Measurements from ENCODE around the gene LTB4R2.

LTB4R2 gene, protein sequence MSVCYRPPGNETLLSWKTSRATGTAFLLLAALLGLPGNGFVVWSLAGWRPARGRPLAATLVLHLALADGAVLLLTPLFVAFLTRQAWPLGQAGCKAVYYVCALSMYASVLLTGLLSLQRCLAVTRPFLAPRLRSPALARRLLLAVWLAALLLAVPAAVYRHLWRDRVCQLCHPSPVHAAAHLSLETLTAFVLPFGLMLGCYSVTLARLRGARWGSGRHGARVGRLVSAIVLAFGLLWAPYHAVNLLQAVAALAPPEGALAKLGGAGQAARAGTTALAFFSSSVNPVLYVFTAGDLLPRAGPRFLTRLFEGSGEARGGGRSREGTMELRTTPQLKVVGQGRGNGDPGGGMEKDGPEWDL

DNA sequence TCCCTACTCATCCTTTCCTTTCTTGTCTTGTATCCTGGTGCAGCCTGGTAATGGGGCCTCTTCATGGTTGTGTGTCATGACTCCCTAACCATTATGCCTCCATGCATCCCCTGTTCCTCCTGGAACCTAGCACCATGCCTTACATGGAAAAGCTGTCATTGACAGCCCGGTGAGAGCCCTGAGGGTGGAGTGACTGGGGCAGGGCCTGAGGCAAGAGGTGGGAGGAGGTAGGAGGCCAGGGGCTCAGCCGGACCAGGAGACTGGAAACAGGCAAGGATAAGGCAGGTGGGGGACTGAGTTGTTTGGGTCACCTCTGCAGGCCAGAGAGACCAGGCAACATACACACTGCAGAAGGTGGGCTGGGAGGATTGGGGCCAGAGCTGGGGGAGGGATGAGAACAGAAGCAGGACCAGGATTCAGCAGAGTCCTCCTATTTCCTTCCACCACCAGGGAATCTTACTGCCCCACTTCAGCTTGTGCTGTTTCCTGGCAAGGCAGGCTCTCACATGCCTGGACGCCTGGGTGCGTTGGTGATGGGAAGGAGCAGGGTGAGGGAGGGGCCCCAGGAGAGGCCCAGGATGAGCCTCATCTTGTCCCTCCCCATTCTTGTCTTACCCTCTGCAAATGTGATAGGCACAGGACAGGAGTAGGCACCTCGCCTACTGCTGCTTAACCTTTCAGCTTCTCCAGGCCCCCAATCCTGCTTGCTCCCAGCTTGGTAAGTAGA lies at the start of gene LTB4R2:
TSS of gene LTB4R2 (plus strand) at position 603 of the 727 bp plus-strand sequence. CDS start 525 bp downstream, outside the sequence.
- Mint-ChIP-seq H3K27ac (peak within 1 kb of the TSS; percentile 85), H3K36me3 (peaks cover 60% of the 10 kb centered on the region), H3K4me1 (peaks cover 68% of the 10 kb centered on the region), H3K27me3 (no peaks in the 10 kb centered on the region), H3K4me3 (peak within 1 kb of the TSS; percentile 81), H3K9me3 (no peaks in the 10 kb centered on the region)
- DNase-seq: no peak
- CTCF ChIA-PET: interaction anchor here (0.7 to 13.0 kb wide), 24 partner anchors 9 to 229 kb away, joined by 3 to 129 read pairs (median 6); partner anchors contain the start of genes ADCY4, CBLN3, DHRS1 and GMPR2

DNA sequence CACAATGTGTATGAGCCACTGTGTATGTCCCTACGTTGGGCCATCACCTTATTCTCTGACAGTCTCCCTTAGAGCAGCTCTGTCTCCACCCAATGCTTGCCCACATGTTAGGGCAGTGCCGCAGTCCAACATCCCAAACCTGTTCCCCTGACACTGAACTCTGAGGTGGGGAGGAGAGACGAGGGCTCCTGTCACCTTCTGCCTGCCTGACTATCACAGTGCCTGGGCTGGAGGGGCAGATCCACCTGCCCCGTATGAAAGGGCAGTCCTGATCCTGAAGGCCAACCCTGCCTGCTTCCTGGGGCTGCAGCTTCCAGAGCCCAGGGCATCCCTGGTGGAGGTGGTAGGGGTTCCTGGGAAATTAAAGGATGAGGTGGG lies 49.2 kb upstream of the LTB4R2 start:
- no peaks in the 10 kb centered on the region for H3K9me3 Mint-ChIP-seq
- CTCF ChIA-PET: interaction anchor here (1.5 kb wide), 1 partner anchor 18 kb away, joined by 3 read pairs; the partner anchor contains the start of gene TINF2
- no peak overlapping the region for H3K27ac Mint-ChIP-seq
- H3K27me3 Mint-ChIP-seq: no peaks in the 10 kb centered on the region
- DNase-seq: no peak
- H3K36me3 Mint-ChIP-seq: peaks cover 2% of the 10 kb centered on the region
- H3K4me1 Mint-ChIP-seq: no peaks in the 10 kb centered on the region
- H3K4me3 Mint-ChIP-seq: no peak overlapping the region

DNA sequence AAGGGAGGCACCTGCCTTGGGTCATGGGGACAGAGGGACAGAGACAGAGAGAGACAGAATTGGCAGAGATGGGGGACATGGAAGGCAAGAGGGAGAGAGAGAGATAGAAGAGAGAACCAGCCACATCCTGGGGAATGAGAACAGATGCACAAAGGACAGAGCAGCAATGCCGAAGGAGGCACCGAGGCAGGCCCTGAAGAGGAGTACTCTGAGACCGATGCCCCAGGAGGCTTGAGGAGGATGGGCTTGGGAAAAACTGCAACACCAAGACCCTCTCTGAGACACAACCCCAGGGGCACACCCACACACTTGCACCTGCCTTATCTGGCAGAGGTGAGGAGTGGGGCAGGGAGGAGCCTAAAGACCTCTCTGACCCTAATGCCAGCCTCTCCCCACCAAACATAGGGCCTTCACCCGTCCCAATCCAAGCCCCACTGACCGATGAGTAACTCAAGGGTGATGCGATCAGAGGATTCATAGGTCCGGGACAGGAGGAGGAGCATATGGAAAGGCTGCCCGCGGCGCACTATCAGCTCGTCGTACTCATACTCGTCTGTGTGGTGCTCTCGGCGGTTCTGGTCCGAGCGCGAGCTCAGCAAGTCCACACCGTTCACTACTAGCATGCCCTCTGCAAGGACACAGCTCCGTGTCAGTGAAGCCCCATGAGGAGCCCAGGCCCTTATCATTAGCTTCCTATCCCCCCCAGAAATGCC lies 48.5 kb upstream of the LTB4R2 start:
- no peaks in the 10 kb centered on the region for H3K27me3 Mint-ChIP-seq
- no peak overlapping the region for H3K4me3 Mint-ChIP-seq
- H3K4me1 Mint-ChIP-seq: no peaks in the 10 kb centered on the region
- peaks cover 4% of the 10 kb centered on the region for H3K36me3 Mint-ChIP-seq
- no peak for DNase-seq
- no peaks in the 10 kb centered on the region for H3K9me3 Mint-ChIP-seq
- CTCF ChIA-PET: interaction anchor here (1.5 kb wide), 1 partner anchor 19 kb away, joined by 3 read pairs; the partner anchor contains the start of gene TINF2
- H3K27ac Mint-ChIP-seq: no peak overlapping the region

DNA sequence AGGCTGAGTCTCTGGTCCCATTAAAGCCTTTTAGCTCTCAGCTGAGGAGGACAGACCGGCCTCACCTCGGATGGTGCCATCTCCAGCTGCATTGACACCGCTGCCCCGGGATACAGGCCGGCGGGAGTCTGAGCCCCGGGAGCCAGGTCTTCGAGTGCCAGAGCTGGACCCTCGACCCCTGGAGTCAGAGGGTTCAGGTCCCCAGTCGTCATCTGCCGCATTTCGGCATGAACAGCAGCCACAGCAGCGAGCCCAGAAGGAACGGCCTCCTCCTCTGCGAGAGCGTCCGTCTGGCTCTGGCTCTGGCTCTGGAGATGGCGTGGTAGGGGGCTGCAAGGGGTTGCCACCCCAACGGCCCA lies 48.0 kb upstream of the LTB4R2 start:
- Mint-ChIP-seq H3K36me3 (peaks cover 9% of the 10 kb centered on the region), H3K27ac (no peak overlapping the region), H3K27me3 (no peaks in the 10 kb centered on the region), H3K4me1 (no peaks in the 10 kb centered on the region), H3K9me3 (no peaks in the 10 kb centered on the region), H3K4me3 (no peak overlapping the region)
- CTCF ChIA-PET: no interaction called here
- no peak for DNase-seq

DNA sequence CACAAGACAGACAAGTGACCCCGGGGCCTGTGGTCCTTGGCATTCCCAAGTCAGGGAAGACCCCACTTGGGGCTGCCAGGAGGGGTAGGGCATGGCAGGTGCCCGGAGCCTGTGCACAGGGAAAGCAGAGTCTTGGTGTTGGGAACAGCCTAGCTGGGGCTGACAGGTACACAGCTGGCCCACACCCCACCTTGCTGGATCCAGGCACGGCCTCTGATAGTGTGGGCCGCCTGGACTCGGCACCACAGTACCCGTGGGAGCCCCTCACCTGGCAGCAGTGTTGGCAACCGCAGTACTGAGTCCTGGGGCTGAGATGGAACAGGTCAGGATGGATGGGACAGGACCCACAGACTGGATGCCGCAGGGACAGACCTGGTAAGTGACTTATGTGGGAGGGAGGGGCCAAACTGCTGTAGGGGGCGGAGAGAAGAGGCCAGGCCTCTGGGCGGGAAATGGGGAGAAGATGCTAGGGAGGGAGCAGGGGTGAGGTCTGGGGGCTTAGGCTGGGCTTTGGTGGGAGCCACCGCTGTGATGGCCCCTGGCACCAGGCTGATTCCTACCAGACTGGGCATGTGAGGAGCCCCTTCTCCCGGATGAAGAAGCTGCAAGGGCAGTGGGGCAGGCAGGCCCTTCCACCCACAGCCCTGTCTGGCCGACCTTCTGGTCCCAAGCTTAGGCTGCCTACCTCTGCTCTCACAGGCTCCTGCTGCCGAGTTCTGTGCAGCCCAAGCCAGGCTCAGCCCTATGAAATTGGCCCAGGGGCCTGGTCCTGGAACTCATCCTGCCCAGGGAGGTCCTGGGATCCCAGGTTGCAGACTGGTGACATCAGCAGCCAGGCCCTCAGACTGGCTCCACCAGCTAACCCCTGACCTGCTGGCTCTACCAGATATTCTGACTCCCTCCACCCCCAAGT lies 46.9 kb upstream of the LTB4R2 start, which contains the start of gene TGM1:
TSS of gene TGM1 (minus strand) at position 357 of the 913 bp plus-strand sequence. CDS start 825 bp downstream, outside the sequence.
- peaks cover 15% of the 10 kb centered on the region for H3K36me3 Mint-ChIP-seq
- CTCF ChIA-PET: no interaction called here
- DNase-seq: no peak

DNA sequence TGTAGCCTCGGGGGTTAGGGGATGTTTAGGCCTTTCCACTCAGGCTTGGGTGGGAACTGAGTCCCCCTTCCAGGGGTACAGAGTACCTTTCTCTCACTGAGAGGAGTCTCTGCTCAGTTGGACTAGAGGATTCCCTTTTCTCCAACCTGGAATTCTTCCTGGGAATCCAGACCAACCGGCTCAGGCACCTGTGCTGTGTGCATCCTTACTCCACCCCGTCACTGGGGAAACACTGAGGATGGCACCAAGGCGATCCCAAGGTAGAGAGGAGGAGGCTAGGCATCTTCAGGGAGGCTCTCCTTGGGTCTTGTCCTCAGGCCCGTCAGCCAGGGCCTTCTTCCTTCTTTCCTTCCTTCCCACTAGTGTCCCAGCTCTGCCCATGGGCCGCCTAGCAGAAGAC lies 46.1 kb upstream of the LTB4R2 start:
- H3K27ac Mint-ChIP-seq: no peak overlapping the region
- H3K27me3 Mint-ChIP-seq: no peaks in the 10 kb centered on the region
- no peak for DNase-seq
- peaks cover 15% of the 10 kb centered on the region for H3K36me3 Mint-ChIP-seq
- H3K4me3 Mint-ChIP-seq: no peak overlapping the region
- CTCF ChIA-PET: no interaction called here
- no peaks in the 10 kb centered on the region for H3K9me3 Mint-ChIP-seq
- no peaks in the 10 kb centered on the region for H3K4me1 Mint-ChIP-seq

More for the DNA sequence above, 46.9 kb upstream of the LTB4R2 start, which contains the start of gene TGM1:
- no peak within 1 kb of the TSS for H3K4me3 Mint-ChIP-seq
- no peak within 1 kb of the TSS for H3K27ac Mint-ChIP-seq
- no peaks in the 10 kb centered on the region for H3K27me3 Mint-ChIP-seq
- no peaks in the 10 kb centered on the region for H3K9me3 Mint-ChIP-seq
- no peaks in the 10 kb centered on the region for H3K4me1 Mint-ChIP-seq

DNA sequence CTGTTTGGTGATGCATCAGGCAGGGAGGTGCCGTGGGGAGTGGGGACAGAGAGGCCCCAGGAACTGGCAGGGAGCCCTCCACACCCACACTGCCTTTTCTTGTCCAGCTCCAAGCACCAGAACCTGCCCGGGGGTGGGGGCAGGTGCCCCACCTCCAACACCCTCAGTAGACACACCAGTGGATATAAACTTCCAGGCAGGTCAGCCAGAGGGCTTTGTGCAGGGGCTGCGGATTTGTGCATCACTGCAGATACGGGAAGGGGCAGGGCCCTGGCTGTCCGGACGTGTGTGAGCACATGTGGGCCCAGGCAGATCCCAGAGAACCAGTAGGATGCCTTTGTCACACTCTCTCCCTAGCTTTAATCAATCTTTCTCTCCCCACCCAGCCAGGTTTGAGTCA lies 45.6 kb upstream of the LTB4R2 start:
- peaks cover 18% of the 10 kb centered on the region for H3K36me3 Mint-ChIP-seq
- peaks cover 2% of the 10 kb centered on the region for H3K4me1 Mint-ChIP-seq
- no peaks in the 10 kb centered on the region for H3K27me3 Mint-ChIP-seq
- no peaks in the 10 kb centered on the region for H3K9me3 Mint-ChIP-seq
- no peak for DNase-seq
- CTCF ChIA-PET: interaction anchor here (0.5 kb wide), 1 partner anchor 52 kb away, joined by 3 read pairs; no protein-coding TSS in a partner anchor
- no peak overlapping the region for H3K4me3 Mint-ChIP-seq
- H3K27ac Mint-ChIP-seq: no peak overlapping the region

DNA sequence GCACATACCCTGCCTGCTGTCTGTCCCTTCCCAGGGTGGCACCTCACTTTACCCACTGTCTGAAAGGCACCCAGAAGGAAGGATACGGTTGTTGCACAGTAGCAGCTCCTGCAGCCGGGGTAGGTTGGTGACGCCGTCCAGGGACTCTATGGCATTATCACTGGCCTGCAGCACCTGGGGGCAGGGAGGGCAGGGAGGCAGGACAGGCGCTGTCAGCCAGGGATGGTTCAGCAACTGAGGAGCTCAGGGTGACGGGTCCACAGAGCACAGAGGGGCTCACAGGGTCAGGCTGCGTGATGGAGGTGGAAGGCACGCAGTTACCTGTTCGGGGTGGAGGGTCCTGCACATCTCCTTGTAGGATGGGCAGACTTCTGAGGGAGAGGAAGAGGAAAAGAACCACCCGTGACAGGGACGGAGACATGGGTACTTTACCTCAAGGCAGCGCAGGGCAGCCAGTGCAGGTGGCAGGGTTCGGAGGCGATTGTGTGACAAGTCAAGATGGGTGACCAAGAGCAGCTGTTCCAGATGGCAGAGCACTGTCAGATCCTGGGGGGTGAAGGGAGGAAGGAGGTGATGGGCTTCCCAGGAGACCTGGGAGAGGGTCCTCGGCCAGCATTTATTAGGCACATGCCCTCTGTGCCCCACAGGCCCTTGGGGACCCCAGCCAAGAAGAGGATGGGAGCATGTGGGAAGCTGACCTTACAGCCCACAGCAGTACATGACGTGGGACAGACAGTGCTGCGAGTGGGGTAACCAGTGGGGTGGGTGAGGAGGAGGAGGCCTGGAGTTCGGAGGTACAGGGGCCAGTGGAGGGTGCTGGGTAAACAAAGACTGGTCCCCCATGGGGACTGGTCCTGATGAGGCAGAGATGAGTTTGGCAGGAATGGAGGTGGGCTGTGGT lies 43.3 kb upstream of the LTB4R2 start:
- H3K27me3 Mint-ChIP-seq: no peaks in the 10 kb centered on the region
- peaks cover 20% of the 10 kb centered on the region for H3K36me3 Mint-ChIP-seq
- CTCF ChIA-PET: no interaction called here
- DNase-seq: no peak
- H3K27ac Mint-ChIP-seq: peak overlapping the region; percentile 46
- H3K9me3 Mint-ChIP-seq: no peaks in the 10 kb centered on the region
- H3K4me1 Mint-ChIP-seq: peaks cover 20% of the 10 kb centered on the region
- no peak overlapping the region for H3K4me3 Mint-ChIP-seq

DNA sequence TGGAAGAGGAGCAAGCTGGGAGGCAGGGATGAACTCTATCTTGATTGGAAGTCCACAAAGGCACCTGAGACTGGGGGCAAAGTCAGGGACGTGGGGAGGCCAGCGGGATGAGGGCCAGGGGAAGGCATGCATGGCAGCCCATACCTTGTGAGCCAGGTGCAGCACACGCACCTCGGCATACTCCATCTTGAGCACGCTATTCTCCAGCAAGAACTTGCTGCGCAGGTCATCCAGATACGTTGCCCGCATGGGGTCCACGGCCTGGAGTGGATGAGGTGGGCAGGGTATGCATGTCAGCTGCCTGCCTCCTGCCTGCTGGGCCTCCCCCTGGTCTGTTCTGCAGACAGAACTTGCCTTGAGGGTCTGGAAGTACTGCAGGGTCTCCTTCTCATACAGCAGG lies 42.4 kb upstream of the LTB4R2 start:
- H3K9me3 Mint-ChIP-seq: no peaks in the 10 kb centered on the region
- no peak overlapping the region for H3K27ac Mint-ChIP-seq
- CTCF ChIA-PET: interaction anchor here (1.8 kb wide), 1 partner anchor 17 kb away, joined by 5 read pairs; no protein-coding TSS in a partner anchor
- H3K4me1 Mint-ChIP-seq: peaks cover 29% of the 10 kb centered on the region
- no peaks in the 10 kb centered on the region for H3K27me3 Mint-ChIP-seq
- peaks cover 20% of the 10 kb centered on the region for H3K36me3 Mint-ChIP-seq
- no peak overlapping the region for H3K4me3 Mint-ChIP-seq
- no peak for DNase-seq

DNA sequence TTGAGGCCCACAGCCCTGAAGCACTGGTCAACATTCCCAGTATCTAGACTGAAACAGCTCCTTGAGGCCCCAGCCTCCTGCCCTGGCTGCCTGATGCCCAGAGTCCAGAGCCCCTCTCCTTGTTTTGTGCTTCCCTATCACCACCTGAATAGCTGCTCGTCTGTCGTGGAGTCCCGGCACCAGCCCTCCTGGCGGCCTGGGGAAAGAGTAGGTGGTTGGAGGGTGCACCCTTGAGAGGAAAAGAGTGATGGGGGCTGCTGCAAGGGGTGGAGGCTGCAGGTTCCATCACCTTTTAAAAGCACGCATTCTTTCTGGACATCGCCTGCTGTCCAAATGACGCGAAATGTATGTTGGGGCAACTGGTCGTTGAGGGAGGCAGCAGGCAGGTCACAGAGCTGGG lies 41.7 kb upstream of the LTB4R2 start:
- H3K36me3 Mint-ChIP-seq: peaks cover 20% of the 10 kb centered on the region
- no peak for DNase-seq
- no peak overlapping the region for H3K27ac Mint-ChIP-seq
- no peak overlapping the region for H3K4me3 Mint-ChIP-seq
- H3K9me3 Mint-ChIP-seq: no peaks in the 10 kb centered on the region
- H3K27me3 Mint-ChIP-seq: no peaks in the 10 kb centered on the region
- CTCF ChIA-PET: interaction anchor here (1.4 to 1.8 kb wide), 2 partner anchors 18 to 40 kb away, joined by 3 to 5 read pairs; partner anchors contain the start of gene CIDEB
- H3K4me1 Mint-ChIP-seq: peaks cover 35% of the 10 kb centered on the region

DNA sequence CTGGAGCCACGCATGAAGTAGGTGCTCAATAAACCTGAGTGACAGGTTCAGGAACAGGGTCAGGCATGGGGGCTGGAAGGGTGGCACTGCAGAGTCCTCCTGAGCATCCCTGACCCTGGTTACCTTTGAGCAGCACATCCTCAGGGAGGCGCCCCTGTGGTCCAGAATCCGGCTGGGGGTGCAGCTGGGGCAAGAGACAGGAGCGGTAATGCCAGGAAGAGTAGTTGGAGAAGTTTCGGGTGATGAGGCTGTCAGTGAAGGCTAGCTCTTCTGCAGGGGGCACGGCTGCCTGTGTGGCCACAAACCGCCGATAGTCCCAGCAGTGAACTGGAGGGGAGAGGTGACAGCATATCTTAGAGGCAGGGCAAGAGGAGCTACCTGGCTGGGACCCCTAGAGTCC lies 40.6 kb upstream of the LTB4R2 start:
- Mint-ChIP-seq H3K36me3 (peaks cover 20% of the 10 kb centered on the region), H3K9me3 (no peaks in the 10 kb centered on the region), H3K27ac (peak overlapping the region; percentile 52), H3K4me1 (peaks cover 46% of the 10 kb centered on the region), H3K27me3 (no peaks in the 10 kb centered on the region), H3K4me3 (no peak overlapping the region)
- CTCF ChIA-PET: interaction anchor here (0.8 to 12.6 kb wide), 9 partner anchors 11 to 212 kb away, joined by 3 to 110 read pairs (median 4); partner anchors contain the start of genes CIDEB, DHRS1, LTB4R and NOP9
- DNase-seq: no peak

DNA sequence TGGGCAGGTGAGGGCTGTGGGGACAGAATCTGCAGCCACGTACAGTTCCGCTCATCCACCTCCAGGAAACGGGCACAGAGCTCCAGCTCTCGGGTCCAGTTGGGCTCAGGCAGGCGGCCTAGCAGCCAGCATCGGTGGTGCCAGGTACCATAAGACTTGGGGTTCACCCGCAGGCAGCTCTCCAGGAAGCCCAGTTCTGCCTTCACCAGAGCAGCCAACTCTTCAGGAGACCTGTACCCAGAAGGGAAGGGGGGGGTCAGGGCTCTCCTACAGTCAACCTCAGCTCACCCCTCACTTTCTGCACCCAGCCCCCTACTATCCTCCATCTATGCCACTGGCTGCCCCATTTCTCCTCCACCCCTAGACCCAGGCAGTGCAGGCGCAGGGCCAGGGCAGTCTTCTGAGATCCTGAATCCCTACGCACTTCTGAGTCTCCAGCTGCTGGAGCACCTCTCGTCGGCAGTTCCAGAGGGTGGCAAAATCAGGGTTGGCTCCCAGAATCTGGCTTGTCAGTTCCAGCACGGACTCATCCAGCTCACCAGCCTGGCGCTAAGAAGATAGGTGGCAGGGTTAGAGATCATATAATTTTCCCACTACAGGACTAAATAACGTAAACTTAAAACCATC lies 39.9 kb upstream of the LTB4R2 start:
- Mint-ChIP-seq H3K9me3 (no peaks in the 10 kb centered on the region), H3K36me3 (peaks cover 18% of the 10 kb centered on the region), H3K4me3 (peak overlapping the region; percentile 85), H3K27me3 (no peaks in the 10 kb centered on the region), H3K27ac (peak overlapping the region; percentile 57), H3K4me1 (peaks cover 49% of the 10 kb centered on the region)
- DNase-seq: no peak
- CTCF ChIA-PET: interaction anchor here (0.8 to 12.6 kb wide), 11 partner anchors 11 to 212 kb away, joined by 3 to 110 read pairs (median 6); partner anchors contain the start of genes CIDEB, DHRS1, LTB4R and NOP9

Data from activated naive CD4-positive, alpha-beta T cell treated with anti-CD3 and anti-CD28 coated beads, Interleukin-2, amount 10 ng/mL, durations not matched to agents 7 days and 5 days (primary cell).